CD14-positive monocyte (primary cell): ENCODE results near the gene ESRRA. TPM values are rescaled to one million over a fixed set of nuclear protein-coding genes. Genes with fewer than 3 reads are reported as not detected.

Experiments used
- DNase-seq, 3 donors: peaks; one replicate each; pipeline ENCODE4 v3.0.0-alpha.2; 2011 to 2022
- H2AFZ ChIP-seq: 2 replicates; pipeline ENCODE4 v1.6.0; 2012; ENCODE audit warnings: mild to moderate bottlenecking, low read depth, low read length, inconsistent platforms; ENCODE audit not compliant: insufficient read depth, poor library complexity, severe bottlenecking
- H3K27ac ChIP-seq, 2 donors: 1 replicate in 1 of 2; 2 replicates in 1 of 2; pipeline ENCODE4 v1.5.1; 2012 to 2013; ENCODE audit warnings: low read length in 2 of 2, control low read depth in 1 of 2, inconsistent platforms in 1 of 2, low read depth in 1 of 2, mild to moderate bottlenecking in 1 of 2
- H3K27me3 ChIP-seq, 2 donors: one replicate each; pipeline versions ENCODE4 v1.6.0 to v1.6.1; 2011 to 2013; ENCODE audit warnings: low read length in 2 of 2; ENCODE audit not compliant: control insufficient read depth in 2 of 2, insufficient read depth in 2 of 2
- H3K36me3 ChIP-seq, 2 donors: replicated peaks in 1 of 2; 1 replicate in 1 of 2; 2 replicates in 1 of 2; pipeline versions ENCODE4 v1.5.1 to v1.6.1; 2012 to 2013; ENCODE audit warnings: low read length in 2 of 2, control low read depth in 1 of 2, inconsistent platforms in 1 of 2, mild to moderate bottlenecking in 1 of 2; ENCODE audit not compliant: insufficient read depth in 2 of 2, control insufficient read depth in 1 of 2
- H3K4me1 ChIP-seq, 2 donors: 1 replicate in 1 of 2; 2 replicates in 1 of 2; pipeline versions ENCODE4 v1.5.1 to v1.6.1; 2012 to 2013; ENCODE audit warnings: low read length in 2 of 2, control low read depth in 1 of 2, inconsistent platforms in 1 of 2, mild to moderate bottlenecking in 1 of 2, moderate library complexity in 1 of 2; ENCODE audit not compliant: insufficient read depth in 2 of 2, control insufficient read depth in 1 of 2
- H3K4me2 ChIP-seq: replicated peaks from 2 replicates; pipeline ENCODE3; 2012; ENCODE audit warnings: low read length, moderate library complexity, mild to moderate bottlenecking; ENCODE audit not compliant: poor library complexity, severe bottlenecking; ENCODE audit errors: extremely low read depth
- H3K4me3 ChIP-seq, 3 experiments: fragments of 200-600 bp in 1 of 3; sonication (generic) in 1 of 3; replicated peaks in 1 of 3; 1 replicate in 2 of 3; 2 replicates in 1 of 3; pipeline ENCODE4 v1.5.1; 2011 to 2013; ENCODE audit warnings: low read length in 3 of 3, mild to moderate bottlenecking in 3 of 3, control low read depth in 2 of 3, low read depth in 2 of 3, inconsistent platforms in 1 of 3, moderate library complexity in 1 of 3
- H3K79me2 ChIP-seq: 2 replicates; pipeline ENCODE4 v1.6.0; 2012; ENCODE audit warnings: mild to moderate bottlenecking, control low read depth, inconsistent platforms, low read length, moderate library complexity; ENCODE audit not compliant: insufficient read depth
- H3K9ac ChIP-seq: 2 replicates; pipeline ENCODE4 v1.6.0; 2017; ENCODE audit warnings: low read length, mild to moderate bottlenecking; ENCODE audit not compliant: insufficient read depth, poor library complexity, severe bottlenecking
- H3K9me3 ChIP-seq, 2 donors: replicated peaks in 1 of 2; 1 replicate in 1 of 2; 2 replicates in 1 of 2; pipeline versions ENCODE4 v1.5.1 to v1.6.1; 2012 to 2013; ENCODE audit warnings: low read length in 2 of 2, control low read depth in 1 of 2; ENCODE audit not compliant: control insufficient read depth in 1 of 2, insufficient read depth in 1 of 2
- H4K20me1 ChIP-seq: 2 replicates; pipeline ENCODE4 v1.6.0; 2012; ENCODE audit warnings: mild to moderate bottlenecking, low read length, control low read depth, moderate library complexity; ENCODE audit not compliant: insufficient read depth
- H3K27ac Mint-ChIP-seq, 7 donors: one replicate each; pipeline ENCODE4 v1.8.0; 2020; ENCODE audit warnings: mild to moderate bottlenecking in 7 of 7, mixed read lengths in 7 of 7, moderate library complexity in 6 of 7, inconsistent platforms in 2 of 7
- H3K27me3 Mint-ChIP-seq, 3 donors: one replicate each; pipeline ENCODE4 v1.8.0; 2021 to 2022; ENCODE audit warnings: low read depth in 3 of 3, mild to moderate bottlenecking in 3 of 3, mixed read lengths in 3 of 3, moderate library complexity in 3 of 3, inconsistent platforms in 1 of 3
- H3K36me3 Mint-ChIP-seq, 2 donors: one replicate each; pipeline ENCODE4 v1.8.0; 2020; ENCODE audit warnings: mixed read lengths in 2 of 2, inconsistent platforms in 1 of 2, mild to moderate bottlenecking in 1 of 2
- H3K4me1 Mint-ChIP-seq: one replicate; pipeline ENCODE4 v1.8.0; 2020; ENCODE audit warnings: mild to moderate bottlenecking, mixed read lengths
- H3K4me3 Mint-ChIP-seq, 2 donors: one replicate each; pipeline ENCODE4 v1.8.0; 2020; ENCODE audit warnings: mild to moderate bottlenecking in 2 of 2, mixed read lengths in 2 of 2, moderate library complexity in 1 of 2
- H3K9me3 Mint-ChIP-seq, 7 donors: one replicate each; pipeline ENCODE4 v1.8.0; 2020 to 2022; ENCODE audit warnings: mixed read lengths in 7 of 7, mild to moderate bottlenecking in 6 of 7, moderate library complexity in 6 of 7, inconsistent platforms in 2 of 7
- WGBS: methylation state at CpG from one replicate; pipeline ENCODE4 v1.1.5; 2013; ENCODE audit warnings: missing lambda C conversion rate; ENCODE audit not compliant: insufficient coverage; 5-methylcytosine and 5-hydroxymethylcytosine counted together
- intact Hi-C, 2 donors: fragments of 100-400 bp; cut with micrococcal nuclease; formaldehyde crosslinking; loops; one replicate each; pipeline versions ENCODE4 v1.15.0 to v1.15.1; 2023
- polyA plus RNA-seq, 3 donors: library from polyadenylated mRNA; depleted of rRNA in 1 of 3; unstranded in 2 of 3; stranded (reverse) in 1 of 3; fragments of 300-500 nt in 2 of 3; fragments of >200 nt in 1 of 3; fragmentation: Illumina TruSeq in 2 of 3; gene quantifications; 1 replicate in 2 of 3; 2 replicates in 1 of 3; pipeline ENCODE4 v1.2.3, GENCODE V29; 2012 to 2021
- TF ChIP-seq, protein P1 (sequence below): fragments of 200-600 bp; IDR thresholded peaks from one replicate; pipeline ENCODE4 v1.8.0; 2022; ENCODE audit warnings: antibody characterized with exemption, mild to moderate bottlenecking

ESRRA gene
- polyA plus RNA-seq, 3 donors = 15.3 to 45.7 (median 18.3) TPM

GRCh38 chr11:64275841-64276240 lies 29.5 kb upstream of the ESRRA start:
- no CpG with 5 or more reads among the region's 2 CpGs for WGBS
- intact Hi-C loops = no loop called here
- peaks cover 8% of the 10 kb centered on the region for H3K79me2 ChIP-seq
- H4K20me1 ChIP-seq = no peaks in the 10 kb centered on the region
- H3K36me3 Mint-ChIP-seq = peaks cover 16 to 33% of the 10 kb centered on the region in 2 donors
- TF ChIP-seq, protein P1, sequence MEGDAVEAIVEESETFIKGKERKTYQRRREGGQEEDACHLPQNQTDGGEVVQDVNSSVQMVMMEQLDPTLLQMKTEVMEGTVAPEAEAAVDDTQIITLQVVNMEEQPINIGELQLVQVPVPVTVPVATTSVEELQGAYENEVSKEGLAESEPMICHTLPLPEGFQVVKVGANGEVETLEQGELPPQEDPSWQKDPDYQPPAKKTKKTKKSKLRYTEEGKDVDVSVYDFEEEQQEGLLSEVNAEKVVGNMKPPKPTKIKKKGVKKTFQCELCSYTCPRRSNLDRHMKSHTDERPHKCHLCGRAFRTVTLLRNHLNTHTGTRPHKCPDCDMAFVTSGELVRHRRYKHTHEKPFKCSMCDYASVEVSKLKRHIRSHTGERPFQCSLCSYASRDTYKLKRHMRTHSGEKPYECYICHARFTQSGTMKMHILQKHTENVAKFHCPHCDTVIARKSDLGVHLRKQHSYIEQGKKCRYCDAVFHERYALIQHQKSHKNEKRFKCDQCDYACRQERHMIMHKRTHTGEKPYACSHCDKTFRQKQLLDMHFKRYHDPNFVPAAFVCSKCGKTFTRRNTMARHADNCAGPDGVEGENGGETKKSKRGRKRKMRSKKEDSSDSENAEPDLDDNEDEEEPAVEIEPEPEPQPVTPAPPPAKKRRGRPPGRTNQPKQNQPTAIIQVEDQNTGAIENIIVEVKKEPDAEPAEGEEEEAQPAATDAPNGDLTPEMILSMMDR = no peak
- no peak overlapping the region for H3K9ac ChIP-seq
- no peak for DNase-seq
- no peak overlapping the region for H3K4me2 ChIP-seq
- H3K27ac Mint-ChIP-seq = no peak overlapping the region
- H3K27me3 ChIP-seq = no peaks in the 10 kb centered on the region
- H3K36me3 ChIP-seq = peaks cover 4 to 25% of the 10 kb centered on the region in 2 donors
- H2AFZ ChIP-seq = no peak overlapping the region
- no peaks in the 10 kb centered on the region for H3K9me3 ChIP-seq
- no peak overlapping the region for H3K4me3 Mint-ChIP-seq
- peaks cover 8 to 10% of the 10 kb centered on the region in 2 donors for H3K4me1 ChIP-seq
- no peaks in the 10 kb centered on the region for H3K9me3 Mint-ChIP-seq
- peaks cover 8% of the 10 kb centered on the region for H3K4me1 Mint-ChIP-seq
- no peak overlapping the region for H3K4me3 ChIP-seq
- no peak overlapping the region for H3K27ac ChIP-seq
- H3K27me3 Mint-ChIP-seq = peaks cover 0 to 1% (median 0%) of the 10 kb centered on the region in 3 donors

DNA sequence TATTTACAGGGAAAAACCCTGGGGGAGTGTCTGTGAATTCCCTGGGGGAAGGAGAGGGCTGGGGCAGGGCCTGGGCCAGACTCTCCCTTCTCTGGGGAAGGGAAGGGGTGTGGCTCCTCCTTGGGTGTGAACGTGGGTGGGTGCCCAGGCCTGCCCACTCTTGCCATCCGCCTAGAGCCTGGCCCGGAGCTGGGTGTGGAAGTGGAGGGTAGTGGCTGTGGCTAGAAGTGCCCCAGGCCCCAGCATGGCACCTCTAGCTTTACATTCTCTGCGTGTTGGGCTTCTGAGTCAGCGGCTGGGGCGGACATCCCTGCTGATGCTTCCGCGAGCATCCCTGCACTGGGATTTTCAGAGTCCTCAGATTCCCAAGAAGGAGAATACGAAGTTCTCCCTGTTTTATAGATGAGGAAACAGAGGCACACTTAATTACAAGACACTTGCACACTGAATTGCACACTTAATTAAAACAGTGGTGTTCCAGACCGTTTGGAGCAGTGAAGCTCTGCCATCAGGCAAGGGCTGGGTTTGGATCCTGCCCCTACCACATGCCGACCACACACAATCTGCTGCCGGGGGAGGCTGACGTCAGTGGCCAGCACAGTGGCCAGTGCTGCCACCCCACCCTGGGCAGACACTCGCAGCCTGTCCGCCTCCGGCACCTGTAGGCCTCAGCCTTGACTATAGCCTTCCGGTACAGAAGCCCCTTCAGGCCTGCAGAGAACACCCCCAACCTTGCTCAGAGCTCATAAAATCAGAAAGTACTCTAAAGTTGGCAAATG lies 28.5 kb upstream of the ESRRA start:
- H3K27me3 Mint-ChIP-seq = peaks cover 0 to 1% (median 0%) of the 10 kb centered on the region in 3 donors
- H3K4me3 ChIP-seq = no peak overlapping the region
- H3K4me3 Mint-ChIP-seq = no peak overlapping the region
- no peaks in the 10 kb centered on the region for H4K20me1 ChIP-seq
- H3K36me3 Mint-ChIP-seq = peaks cover 21 to 40% of the 10 kb centered on the region in 2 donors
- H3K9me3 Mint-ChIP-seq = no peaks in the 10 kb centered on the region
- TF ChIP-seq, protein P1 = no peak
- no peak overlapping the region for H3K27ac ChIP-seq
- no peak overlapping the region for H3K4me2 ChIP-seq
- H3K79me2 ChIP-seq = peaks cover 5% of the 10 kb centered on the region
- H3K27ac Mint-ChIP-seq = no peak overlapping the region
- intact Hi-C loops = no loop called here
- H3K9me3 ChIP-seq = no peaks in the 10 kb centered on the region
- WGBS = 99% methylated on average over 8 of the region's 17 CpGs
- peaks cover 4 to 25% of the 10 kb centered on the region in 2 donors for H3K36me3 ChIP-seq
- peaks cover 10% of the 10 kb centered on the region for H3K4me1 Mint-ChIP-seq
- no peaks in the 10 kb centered on the region for H3K27me3 ChIP-seq
- H2AFZ ChIP-seq = no peak overlapping the region
- H3K9ac ChIP-seq = no peak overlapping the region
- H3K4me1 ChIP-seq = peaks cover 4 to 6% of the 10 kb centered on the region in 2 donors
- no peak for DNase-seq
